Suprapubic skin (tissue), 3 donors: ENCODE results near the gene NDST3.

Experiments used
- CTCF ChIP-seq, 2 donors: fragments of 200-600 bp in 1 of 2; fragments of 450-650 bp in 1 of 2; sonication (generic) in 1 of 2; IDR thresholded peaks; one replicate each; pipeline ENCODE4 v1.5.1; 2016 to 2019; ENCODE audit warnings: antibody characterized with exemption in 2 of 2, mild to moderate bottlenecking in 1 of 2, moderate library complexity in 1 of 2
- POLR2A ChIP-seq, 2 donors: fragments of 450-650 bp; IDR thresholded peaks; one replicate each; pipeline ENCODE4 v1.6.1; 2017; ENCODE audit warnings: antibody characterized with exemption in 2 of 2, mild to moderate bottlenecking in 2 of 2, moderate library complexity in 2 of 2

- TF ChIP-seq CTCF (IDR thresholded peaks at IDR 0.05) (no peak), POLR2A (IDR thresholded peaks at IDR 0.05) (no peak)
These were observed 141.2 kb downstream of the NDST3 start for GRCh38 chr4:118175506-118175905.
